MCF 10A (cell line): ENCODE data around the gene RCL1. TPM values are rescaled to one million over a fixed set of nuclear protein-coding genes. Genes with fewer than 3 reads are reported as not detected.

Experiments
- BruUV-seq: library from RNA; stranded (reverse); fragments of 400-500 nt; replicated peaks from 2 replicates; lab custom pipeline; 2021; lab: Mats Ljungman, UMichigan
- CTCF ChIA-PET: fragments of 300-600 bp; sonication (Branson Sonifier 250); formaldehyde crosslinking; extraction: SDS; loops from one replicate; lab custom pipeline; 2021; ENCODE audit warnings: antibody characterized with exemption, inconsistent platforms; lab: Yijun Ruan, JAX
- POLR2A ChIA-PET: fragments of 300-600, 350-650 bp; sonication (Branson Sonifier 250); formaldehyde crosslinking; extraction: SDS; loops from one replicate; lab custom pipeline; 2020; ENCODE audit warnings: antibody characterized with exemption, inconsistent platforms; lab: Yijun Ruan, JAX
- DNase-seq: peaks from one replicate; pipeline ENCODE4 v3.0.0-alpha.2; 2018; ENCODE audit not compliant: unreplicated experiment
- H3K27ac Mint-ChIP-seq: one replicate; pipeline ENCODE4 v1.8.0; 2022; ENCODE audit warnings: mild to moderate bottlenecking, low read depth, mixed read lengths; ENCODE audit not compliant: unreplicated experiment
- H3K27me3 Mint-ChIP-seq: one replicate; pipeline ENCODE4 v1.8.0; 2022; ENCODE audit warnings: mixed read lengths; ENCODE audit not compliant: insufficient read depth, unreplicated experiment
- H3K36me3 Mint-ChIP-seq: one replicate; pipeline ENCODE4 v1.8.0; 2022; ENCODE audit warnings: mild to moderate bottlenecking, moderate library complexity, mixed read lengths; ENCODE audit not compliant: insufficient read depth, unreplicated experiment
- H3K4me1 Mint-ChIP-seq: one replicate; pipeline ENCODE4 v1.8.0; 2022; ENCODE audit warnings: mixed read lengths; ENCODE audit not compliant: insufficient read depth, unreplicated experiment
- H3K4me3 Mint-ChIP-seq: one replicate; pipeline ENCODE4 v1.8.0; 2022; ENCODE audit warnings: mild to moderate bottlenecking, moderate library complexity, mixed read lengths; ENCODE audit not compliant: unreplicated experiment
- H3K9me3 Mint-ChIP-seq: one replicate; pipeline ENCODE4 v1.8.0; 2022; ENCODE audit warnings: mixed read lengths; ENCODE audit not compliant: unreplicated experiment
- CTCF ChIP-seq: fragments of 200-600 bp; IDR thresholded peaks from one replicate; pipeline ENCODE4 v1.8.0; 2022; ENCODE audit warnings: antibody characterized with exemption, mild to moderate bottlenecking; ENCODE audit not compliant: unreplicated experiment
- intact Hi-C: fragments of 100-400 bp; cut with micrococcal nuclease; formaldehyde crosslinking; loops from 2 replicates; pipeline ENCODE4 v1.14.1; 2022
- total RNA-seq: library from RNA; stranded (reverse); gene quantifications from 2 replicates; pipeline ENCODE4 v1.2.3, GENCODE V29; 2022

RCL1 gene
- total RNA-seq, 1 experiment from 2014 or later, result 27.8 TPM

GRCh38 chr9:4812858-4813257 lies 20.1 kb downstream of the RCL1 start:
- intact Hi-C loops, result no loop called here
- TF ChIP-seq CTCF, result no peak
- CTCF ChIA-PET, result interaction anchor here (0.6 kb wide), 1 partner anchor 31 kb away, joined by 3 read pairs; no protein-coding TSS in a partner anchor
- BruUV-seq, result no TSS peak
- Mint-ChIP-seq H3K9me3 (no peaks in the 10 kb centered on the region), H3K4me3 (no peak overlapping the region), H3K27me3 (no peaks in the 10 kb centered on the region), H3K27ac (no peak overlapping the region), H3K36me3 (peaks cover 3% of the 10 kb centered on the region), H3K4me1 (peaks cover 28% of the 10 kb centered on the region)
- DNase-seq, result no peak
- POLR2A ChIA-PET, result no interaction called here

DNA sequence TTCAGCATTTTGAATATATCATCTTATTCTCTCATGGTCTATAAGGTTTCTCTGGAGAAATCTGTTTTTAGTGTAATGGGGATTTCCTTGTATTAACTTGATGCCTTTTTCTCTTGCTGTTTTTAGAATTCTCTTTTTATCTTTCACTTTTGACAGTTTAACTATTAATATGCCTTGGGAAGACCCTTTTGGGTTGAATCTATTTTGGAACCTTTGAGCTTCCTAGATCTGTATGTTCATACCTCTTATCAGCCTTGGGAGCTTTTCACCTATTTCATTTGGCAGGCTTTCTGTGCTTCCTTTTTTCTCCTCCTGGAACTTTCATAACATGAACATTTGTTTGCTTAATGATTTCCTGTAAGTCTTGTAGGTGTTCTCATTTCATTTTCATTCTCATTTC lies 22.2 kb downstream of the RCL1 start:
- H3K4me1 Mint-ChIP-seq, result peaks cover 17% of the 10 kb centered on the region
- CTCF ChIA-PET, result interaction anchor here (1.1 to 1.8 kb wide), 3 partner anchors 17 to 55 kb away, joined by 3 to 15 read pairs (median 3); no protein-coding TSS in a partner anchor
- H3K27me3 Mint-ChIP-seq, result no peaks in the 10 kb centered on the region
- DNase-seq, result no peak
- H3K36me3 Mint-ChIP-seq, result peaks cover 6% of the 10 kb centered on the region
- no TSS peak for BruUV-seq
- intact Hi-C loops, result no loop called here
- no peak for TF ChIP-seq CTCF
- POLR2A ChIA-PET, result interaction anchor here (0.7 to 1.1 kb wide), 2 partner anchors 9 to 15 kb away, joined by 4 to 5 read pairs; no protein-coding TSS in a partner anchor
- H3K27ac Mint-ChIP-seq, result no peak overlapping the region
- no peaks in the 10 kb centered on the region for H3K9me3 Mint-ChIP-seq
- no peak overlapping the region for H3K4me3 Mint-ChIP-seq

GRCh38 chr9:4815381-4815956 lies 22.7 kb downstream of the RCL1 start:
- POLR2A ChIA-PET, result interaction anchor here (0.6 to 1.1 kb wide), 3 partner anchors 9 to 64 kb away, joined by 3 to 5 read pairs (median 4); no protein-coding TSS in a partner anchor
- CTCF ChIA-PET, result interaction anchor here (0.6 to 1.8 kb wide), 4 partner anchors 13 to 56 kb away, joined by 3 to 15 read pairs (median 3); no protein-coding TSS in a partner anchor
- peaks cover 17% of the 10 kb centered on the region for H3K4me1 Mint-ChIP-seq
- peaks cover 6% of the 10 kb centered on the region for H3K36me3 Mint-ChIP-seq
- no peaks in the 10 kb centered on the region for H3K9me3 Mint-ChIP-seq
- intact Hi-C loops, result no loop called here
- H3K27me3 Mint-ChIP-seq, result no peaks in the 10 kb centered on the region
- no peak for DNase-seq
- H3K27ac Mint-ChIP-seq, result no peak overlapping the region
- no peak for TF ChIP-seq CTCF
- no TSS peak for BruUV-seq
- no peak overlapping the region for H3K4me3 Mint-ChIP-seq

DNA sequence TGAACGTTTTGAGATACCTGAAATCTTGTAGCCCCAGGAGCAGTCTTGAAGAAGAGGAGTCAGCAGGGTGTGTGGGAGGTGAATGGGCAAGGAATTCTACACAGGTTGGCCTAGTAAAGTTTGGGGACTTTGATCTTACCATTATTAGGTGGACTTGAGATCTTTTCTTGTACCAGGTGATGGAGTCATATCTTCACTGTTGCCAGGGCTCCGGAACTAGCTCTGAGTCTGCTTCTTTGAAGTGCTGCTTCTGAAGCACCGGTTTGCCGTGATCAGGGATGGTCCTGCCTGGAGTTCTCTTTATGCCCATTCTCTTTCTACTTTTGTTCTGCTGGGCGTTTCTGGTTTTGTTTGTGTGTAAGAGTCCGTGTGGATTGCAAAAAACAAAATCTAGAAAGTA lies 27.4 kb downstream of the RCL1 start:
- CTCF ChIA-PET, result interaction anchor here (0.7 to 1.1 kb wide), 3 partner anchors 12 to 38 kb away, joined by 3 to 4 read pairs (median 4); no protein-coding TSS in a partner anchor
- Mint-ChIP-seq H3K36me3 (peaks cover 16% of the 10 kb centered on the region), H3K27me3 (no peaks in the 10 kb centered on the region), H3K9me3 (no peaks in the 10 kb centered on the region), H3K4me1 (peaks cover 14% of the 10 kb centered on the region), H3K27ac (no peak overlapping the region), H3K4me3 (no peak overlapping the region)
- no peak for DNase-seq
- BruUV-seq, result no TSS peak
- POLR2A ChIA-PET, result interaction anchor here (1.2 kb wide), 1 partner anchor 19 kb away, joined by 3 read pairs; no protein-coding TSS in a partner anchor
- intact Hi-C loops, result no loop called here
- TF ChIP-seq CTCF, result no peak
